NCI-H82 treated with DMSO at 0.1 percent for 48 hours (cell line): ENCODE results near the gene NOP58.
"Not testable (repeated sequence)": the region's sequence is repeated elsewhere in the genome, so short reads cannot be mapped to it uniquely, and the experiment has no call there.

Experiments used
- DNase-seq: peaks from one replicate; lab custom pipeline; 2025; ENCODE audit not compliant: unreplicated experiment; lab: John Stamatoyannopoulos, UW

NOP58 gene

DNA sequence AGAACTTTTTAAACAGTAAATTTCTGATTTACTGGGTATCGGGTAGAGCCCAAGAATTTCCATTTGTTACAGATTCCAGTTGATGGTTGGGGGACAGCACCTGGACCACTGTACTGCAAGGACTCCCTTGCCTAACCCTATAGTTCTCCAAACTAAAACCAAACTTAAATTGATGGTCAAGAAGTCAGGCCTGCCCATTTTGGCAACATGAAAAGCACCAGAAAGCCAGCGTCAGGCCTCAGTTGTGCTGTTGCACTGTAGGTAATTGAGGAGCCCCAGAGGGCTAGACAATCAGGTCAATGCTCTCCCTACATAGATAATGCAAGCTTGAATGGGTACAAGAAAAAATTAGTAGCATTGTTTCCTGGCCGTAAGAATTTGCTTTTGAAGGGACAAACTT, 40.5 kb downstream of the NOP58 start:
- DNase-seq = no peak

DNA sequence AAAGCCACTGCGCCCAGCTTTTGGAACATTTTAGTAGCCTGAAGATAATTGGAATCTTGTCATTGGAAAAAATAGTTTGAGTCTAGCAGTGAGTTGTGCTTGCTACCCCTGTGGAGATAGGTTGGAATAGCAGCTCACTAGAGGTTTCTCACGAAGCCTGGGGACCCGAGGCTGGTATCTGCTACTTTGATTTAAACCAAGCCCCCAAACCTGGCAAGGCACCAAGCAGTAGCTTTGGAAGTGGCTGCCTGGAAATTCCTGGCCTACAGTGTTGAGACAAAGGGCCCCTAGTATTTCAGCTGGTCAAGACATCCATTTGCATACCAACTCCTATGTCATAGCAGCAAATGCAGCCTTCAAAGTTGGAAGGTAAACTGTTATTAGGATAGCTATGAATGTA, 42.1 kb downstream of the NOP58 start:
- no peak for DNase-seq

- no peak for DNase-seq
Observed at GRCh38 chr2:202311823-202312388, 46.3 kb downstream of the NOP58 start.

- no peak for DNase-seq
Observed at GRCh38 chr2:202314116-202314515, 48.6 kb downstream of the NOP58 start.

DNA sequence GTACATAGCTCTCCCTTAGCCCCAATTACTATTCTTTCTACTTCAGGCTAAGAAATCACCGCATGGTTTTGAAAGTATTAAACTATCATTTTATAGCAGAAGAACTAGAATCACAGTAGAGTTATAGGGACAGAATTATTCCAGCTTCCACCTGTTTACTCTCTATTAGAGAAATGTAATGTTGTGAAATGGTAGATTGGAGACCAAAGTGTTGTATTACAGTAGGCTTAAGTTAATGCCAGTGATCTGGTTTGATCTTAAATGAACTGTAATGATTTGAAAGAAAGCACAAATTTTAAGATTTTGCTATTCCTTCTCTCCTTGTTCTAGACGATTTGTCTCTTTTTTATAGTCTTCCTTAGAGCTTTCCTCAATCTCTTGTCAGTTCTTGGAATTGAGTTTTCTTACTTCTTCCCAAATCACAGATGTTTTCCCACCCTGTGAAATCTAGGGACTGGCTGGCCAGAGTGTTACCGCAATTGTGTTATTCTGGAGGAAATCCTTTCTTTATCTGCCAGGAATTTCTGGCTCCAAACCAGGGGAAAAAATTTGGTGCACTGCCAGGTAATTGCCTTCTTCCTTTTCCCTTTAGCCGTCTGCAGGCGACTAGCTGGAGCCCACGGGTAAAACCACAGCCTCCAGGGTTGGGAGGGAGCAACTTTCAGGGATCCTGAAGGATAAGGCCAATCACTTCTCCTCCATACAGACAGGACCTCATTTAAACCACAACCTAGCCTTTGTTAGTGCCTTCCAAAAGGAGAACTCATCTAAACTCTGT, 51.7 kb downstream of the NOP58 start:
- no peak for DNase-seq

DNA sequence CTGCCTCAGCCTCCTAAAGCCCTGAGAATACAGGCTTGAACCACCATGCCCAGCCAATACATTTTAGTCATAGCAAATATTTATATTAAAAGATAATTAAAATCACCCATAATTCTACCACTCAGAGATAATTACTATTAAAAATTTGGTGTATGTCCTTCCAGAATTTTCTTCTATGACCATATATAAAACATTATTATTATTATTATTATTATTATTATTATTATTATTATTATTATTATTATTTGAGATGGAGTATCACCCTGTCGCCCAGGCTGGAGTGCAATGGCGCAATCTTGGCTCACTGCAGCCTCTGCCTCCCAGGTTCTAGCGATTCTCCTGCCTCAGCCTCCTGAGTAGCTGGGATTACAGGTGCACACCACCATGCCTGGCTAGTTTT, 54.8 kb downstream of the NOP58 start:
- DNase-seq = not testable (repeated sequence)

- DNase-seq = no peak
Observed at GRCh38 chr2:202322435-202322834, 56.9 kb downstream of the NOP58 start.

- no peak for DNase-seq
Observed at GRCh38 chr2:202327858-202328257, 62.3 kb downstream of the NOP58 start.

- DNase-seq = no peak
Observed at GRCh38 chr2:202335791-202336467, 70.4 kb downstream of the NOP58 start.

GRCh38 chr2:202337151-202337550, 71.6 kb downstream of the NOP58 start:
- DNase-seq = no peak

GRCh38 chr2:202337706-202338346, 72.3 kb downstream of the NOP58 start:
- DNase-seq = peak; percentile 69

DNA sequence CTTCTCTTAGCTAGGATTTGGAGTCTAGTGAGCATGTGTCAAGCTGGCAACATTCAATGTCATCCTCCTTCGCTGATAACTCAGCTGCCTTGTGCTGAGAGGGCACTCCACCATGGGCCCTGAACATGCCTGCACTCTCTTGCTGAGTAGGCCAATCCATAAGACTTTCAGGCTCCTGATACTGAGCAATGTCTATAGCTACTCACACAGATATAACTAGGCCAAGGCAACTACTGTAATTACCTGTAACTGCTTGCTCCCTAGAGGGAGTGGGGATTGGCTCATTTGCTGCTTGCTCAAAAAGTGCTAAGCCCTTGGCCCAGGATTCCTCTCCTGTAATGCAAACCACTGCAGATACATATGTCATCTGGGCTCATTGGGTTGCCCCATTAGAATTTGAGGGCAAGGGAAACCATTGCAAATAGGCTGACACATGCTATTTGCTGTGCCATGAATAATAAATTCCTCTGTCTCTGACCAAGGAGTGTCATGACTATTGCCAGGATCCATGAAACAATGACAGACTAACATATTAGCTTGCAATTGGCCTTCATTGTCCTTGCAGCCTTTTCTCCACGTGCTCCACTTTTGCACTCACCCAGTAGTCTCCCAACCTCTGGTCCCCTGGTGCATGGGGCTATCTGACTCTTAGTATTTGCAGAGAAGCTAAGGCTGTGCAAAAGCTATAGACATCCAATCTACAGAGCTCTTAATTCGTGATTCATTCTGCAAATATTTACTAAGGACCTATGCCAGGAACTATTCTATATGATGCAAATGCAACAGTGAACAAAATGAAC, 73.7 kb downstream of the NOP58 start:
- no peak for DNase-seq

DNA sequence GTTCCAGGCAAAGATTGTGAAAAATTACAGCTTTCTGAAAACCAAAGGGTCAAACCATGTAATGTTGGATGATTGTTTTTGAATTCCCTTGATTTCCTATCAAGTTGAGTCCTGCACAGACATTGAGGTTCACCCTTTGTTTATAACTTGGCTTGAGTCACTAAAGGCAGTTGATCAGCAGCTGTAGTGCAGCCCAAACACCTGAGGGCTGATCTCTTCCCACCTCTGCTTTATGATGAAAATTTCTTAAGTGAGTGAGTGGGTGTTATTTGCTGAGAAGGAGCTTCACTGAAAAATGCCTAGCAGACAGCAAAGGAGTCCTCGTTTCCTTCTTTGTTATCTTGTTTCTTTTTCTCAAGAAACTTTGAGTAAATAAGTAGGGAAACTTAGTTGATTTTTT, 78.6 kb downstream of the NOP58 start:
- no peak for DNase-seq

GRCh38 chr2:202346180-202346579, 80.6 kb downstream of the NOP58 start:
- DNase-seq = no peak
